A673 (cell line): Measurements from ENCODE around the gene RBMX.
"Not testable (repeated sequence)": the region's sequence is repeated elsewhere in the genome, so short reads cannot be mapped to it uniquely, and the experiment has no call there.

Experiments used
- CTCF ChIP-seq: fragments of 300-800, 200-600 bp; sonication (generic); conservative IDR thresholded peaks from 2 replicates; pipeline ENCODE4 v1.5.1; 2017; ENCODE audit warnings: low read depth, mild to moderate bottlenecking, antibody characterized with exemption, low read length, moderate library complexity, mixed read lengths
- EZH2 ChIP-seq: fragments of 200-600 bp; sonication (generic); IDR thresholded peaks from 2 replicates; pipeline ENCODE4 v1.6.1; 2017; ENCODE audit warnings: borderline replicate concordance, low read depth, mild to moderate bottlenecking, mixed read lengths, antibody characterized with exemption, low read length; ENCODE audit not compliant: poor library complexity, severe bottlenecking

- TF ChIP-seq CTCF, EZH2: not testable (repeated sequence)
Measured at GRCh38 chrX:136911661-136912060, 31.1 kb upstream of the RBMX start.
